GM12878 (cell line): ENCODE data around the gene RGS6. TPM values are rescaled to one million over a fixed set of nuclear protein-coding genes. Genes with fewer than 3 reads are reported as not detected.

ENCODE experiments used
- ATAC-seq: fragments of 200-7000 bp; cut with Tn5 transposase; 3 replicates; pipeline ENCODE4 v1.9.1; 2020; ENCODE audit warnings: mild to moderate bottlenecking, moderate library complexity
- BruUV-seq: library from RNA; stranded (reverse); fragments of 400-500 nt; replicated peaks from 2 replicates; lab custom pipeline; 2021; lab: Mats Ljungman, UMichigan
- CTCF ChIA-PET: fragments of 300-600 bp; sonication (Branson Sonifier 250); formaldehyde crosslinking; extraction: SDS; loops from one replicate; lab custom pipeline; 2021; ENCODE audit warnings: inconsistent platforms; lab: Yijun Ruan, JAX
- POLR2A ChIA-PET: fragments of 350-600 bp; formaldehyde crosslinking; extraction: SDS; loops from one replicate; lab custom pipeline; 2021; ENCODE audit warnings: inconsistent platforms; lab: Charles Lee
- RAD21 ChIA-PET: fragments of 300-600 bp; sonication (Branson Sonifier 250); formaldehyde crosslinking; loops from one replicate; lab custom pipeline; 2023; ENCODE audit warnings: antibody characterized with exemption; ENCODE audit not compliant: unreplicated experiment; lab: Charles Lee
- SMC1A ChIA-PET: fragments of 300-600 bp; sonication (Branson Sonifier 250); formaldehyde crosslinking; loops from one replicate; lab custom pipeline; 2023; ENCODE audit not compliant: unreplicated experiment, uncharacterized antibody; lab: Charles Lee
- DNase-seq: peaks from one replicate; pipeline ENCODE4 v3.0.0-alpha.2; 2011; ENCODE audit warnings: low read depth, low spot score
- FAIRE-seq: peaks from 3 replicates; lab custom pipeline; 2011; peaks lifted over from hg19 to GRCh38; lab: Jason Lieb, UNC
- H2AFZ ChIP-seq: 2 replicates; pipeline ENCODE4 v1.6.0; 2011; ENCODE audit warnings: low read depth, low read length, control low read depth; ENCODE audit not compliant: control insufficient read depth
- H3K27ac ChIP-seq: 2 replicates; pipeline ENCODE4 v1.5.1; 2011; ENCODE audit warnings: control low read depth; ENCODE audit not compliant: control insufficient read depth, insufficient read depth
- H3K27me3 ChIP-seq, 2 experiments: replicated peaks in 1 of 2; 2 replicates each; pipeline versions ENCODE4 v1.6.0 to v1.6.1; 2011; ENCODE audit warnings: low read length in 1 of 2; ENCODE audit not compliant: control insufficient read depth in 2 of 2, insufficient read depth in 2 of 2
- H3K36me3 ChIP-seq, 2 experiments: 2 replicates each; pipeline ENCODE4 v1.5.1; 2011; ENCODE audit warnings: low read length in 1 of 2; ENCODE audit not compliant: control insufficient read depth in 2 of 2, insufficient read depth in 2 of 2
- H3K4me1 ChIP-seq: 2 replicates; pipeline ENCODE4 v1.6.1; 2011; ENCODE audit warnings: mild to moderate bottlenecking, low read length, moderate library complexity, mixed read lengths; ENCODE audit not compliant: control insufficient read depth, insufficient read depth
- H3K4me2 ChIP-seq: 2 replicates; pipeline ENCODE4 v1.6.0; 2011; ENCODE audit warnings: control low read depth; ENCODE audit not compliant: control insufficient read depth, insufficient read depth
- H3K4me3 ChIP-seq: fragments of 200-600 bp; sonication (generic); 2 replicates; pipeline ENCODE4 v1.5.1; 2016
- H3K79me2 ChIP-seq: 2 replicates; pipeline ENCODE4 v1.6.0; 2011; ENCODE audit warnings: low read length; ENCODE audit not compliant: control insufficient read depth, insufficient read depth
- H3K9ac ChIP-seq: 2 replicates; pipeline ENCODE4 v1.8.0; 2011; ENCODE audit warnings: low read length, control low read depth, mixed read lengths; ENCODE audit not compliant: control insufficient read depth, insufficient read depth
- H3K9me3 ChIP-seq: replicated peaks from 3 replicates; pipeline ENCODE4 v1.5.1; 2011; ENCODE audit warnings: mild to moderate bottlenecking, low read length; ENCODE audit not compliant: control insufficient read depth, insufficient read depth
- H4K20me1 ChIP-seq: 2 replicates; pipeline ENCODE4 v1.6.0; 2011; ENCODE audit not compliant: control insufficient read depth, insufficient read depth
- E4F1 ChIP-seq: fragments of 450-650 bp; IDR thresholded peaks from 2 replicates; pipeline ENCODE4 v1.6.1; 2018; ENCODE audit warnings: borderline replicate concordance, mild to moderate bottlenecking; ENCODE audit not compliant: partially characterized antibody
- HCFC1 ChIP-seq: fragments of 150-350 bp; IDR thresholded peaks from 2 replicates; pipeline ENCODE4 v1.6.1; 2014; ENCODE audit warnings: low read length
- PAX5 ChIP-seq: IDR thresholded peaks from 2 replicates; pipeline ENCODE4 v1.6.1; 2011; ENCODE audit warnings: low read depth, low read length, borderline replicate concordance
- PKNOX1 ChIP-seq: fragments of 450-650 bp; IDR thresholded peaks from 2 replicates; pipeline ENCODE4 v1.6.1; 2016; ENCODE audit warnings: mild to moderate bottlenecking
- RAD21 ChIP-seq: IDR thresholded peaks from 2 replicates; pipeline ENCODE4 v1.6.1; 2011; ENCODE audit warnings: mild to moderate bottlenecking, low read depth, low read length, moderate library complexity; ENCODE audit not compliant: insufficient read depth
- RFX5 ChIP-seq: IDR thresholded peaks from 2 replicates; pipeline ENCODE4 v1.6.1; 2011; ENCODE audit warnings: low read depth, low read length, improper control_type of control experiment
- SMARCA5 ChIP-seq: fragments of 450-650 bp; IDR thresholded peaks from 2 replicates; pipeline ENCODE4 v1.6.1; 2017; ENCODE audit warnings: mild to moderate bottlenecking
- TAF1 ChIP-seq: IDR thresholded peaks from 2 replicates; pipeline ENCODE4 v1.6.1; 2011; ENCODE audit warnings: mild to moderate bottlenecking, low read depth, low read length, borderline replicate concordance
- WRNIP1 ChIP-seq: IDR thresholded peaks from 2 replicates; pipeline ENCODE4 v1.6.1; 2011; ENCODE audit warnings: low read depth, low read length, improper control_type of control experiment, borderline replicate concordance
- ZBTB40 ChIP-seq: fragments of 450-650 bp; IDR thresholded peaks from 2 replicates; pipeline ENCODE4 v1.6.1; 2016; ENCODE audit warnings: mild to moderate bottlenecking, moderate library complexity, borderline replicate concordance
- WGBS: methylation state at CpG from one replicate; pipeline ENCODE4 v1.1.6; 2016; ENCODE audit warnings: low lambda C conversion rate; ENCODE audit not compliant: insufficient replicate concordance, insufficient coverage; ENCODE audit errors: missing lambda C conversion rate; 5-methylcytosine and 5-hydroxymethylcytosine counted together
- in situ Hi-C: fragments of 300-500 bp; cut with MboI; formaldehyde crosslinking; loops from 9 replicates; pipeline ENCODE4 v1.14.3; 2018; ENCODE audit warnings: mixed read lengths
- intact Hi-C: fragments of 100-400 bp; cut with micrococcal nuclease; formaldehyde crosslinking; loops from one replicate; pipeline ENCODE4 v1.14.2; 2022; ENCODE audit not compliant: unreplicated experiment
- polyA plus RNA-seq, 11 experiments: library from polyadenylated mRNA; depleted of rRNA in 4 of 11; unstranded in 6 of 11; stranded (reverse) in 5 of 11; fragments of >200 nt; fragmentation: Nextera tagmentation in 4 of 11; fragmentation: Illumina TruSeq in 1 of 11; extraction: Ambion mirVana in 4 of 11; extraction: Trizol in 1 of 11; gene quantifications; 1 replicate in 1 of 11; 2 replicates in 10 of 11; pipeline versions ENCODE4 v1.2.1 to v1.2.3, GENCODE V29; 2011 to 2016; ENCODE audit warnings: inconsistent platforms in 2 of 11, missing spikeins in 2 of 11, low read depth in 1 of 11
- total RNA-seq, 4 experiments: library from RNA; depleted of rRNA in 3 of 4; stranded (reverse); fragments of >200 nt in 3 of 4; fragmentation: Illumina TruSeq in 1 of 4; extraction: Trizol in 1 of 4; gene quantifications; 2 replicates each; pipeline versions ENCODE4 v1.2.1 to v1.2.3, GENCODE V29; 2013 to 2021
- TF ChIP-seq, protein P1 (sequence below): IDR thresholded peaks from 2 replicates; pipeline ENCODE4 v1.6.1; 2012; ENCODE audit warnings: mild to moderate bottlenecking, low read depth, low read length

RGS6 gene
- total and polyA plus RNA-seq, 10 of the 15 experiments (the other 5 are each of a cell fraction or from before 2014, with no cell fraction given): 3.9 to 18.1 (median 12.4) TPM

DNA sequence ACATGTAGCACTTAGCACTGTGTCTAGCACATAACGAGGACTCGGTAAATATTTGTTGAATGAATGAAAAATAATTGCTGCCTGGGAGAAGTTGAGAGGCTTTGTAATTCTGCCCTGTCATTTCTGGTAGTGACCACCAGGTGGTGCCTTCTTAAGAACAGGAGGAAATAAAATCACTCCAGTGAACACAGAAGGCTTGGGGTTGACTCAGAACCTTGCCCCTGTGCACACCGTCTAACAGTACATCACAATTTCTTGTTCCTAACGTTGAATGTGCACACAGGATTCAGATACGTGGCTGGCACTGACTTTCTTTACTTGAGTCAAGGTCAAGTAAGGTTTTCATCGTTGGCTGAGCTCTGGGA lies 91.8 kb downstream of the RGS6 start:
- no peaks in the 10 kb centered on the region for H3K79me2 ChIP-seq
- H3K4me2 ChIP-seq: no peak overlapping the region
- ChIA-PET SMC1A (interaction anchor here (0.6 to 5.8 kb wide), 49 partner anchors 9 to 883 kb away, joined by 3 to 74 read pairs (median 5); partner anchors contain the start of gene RGS6), CTCF (interaction anchor here (0.7 to 5.9 kb wide), 42 partner anchors 11 to 733 kb away, joined by 3 to 56 read pairs (median 4); partner anchors contain the start of gene RGS6), RAD21 (interaction anchor here (0.6 to 4.4 kb wide), 36 partner anchors 11 to 453 kb away, joined by 3 to 38 read pairs (median 3); partner anchors contain the start of gene RGS6), POLR2A (interaction anchor here (0.6 to 1.6 kb wide), 10 partner anchors 10 to 411 kb away, joined by 3 to 7 read pairs (median 4); no protein-coding TSS in a partner anchor)
- no peaks in the 10 kb centered on the region for H3K9me3 ChIP-seq
- intact Hi-C loops: loop anchor here (1.0 to 10.0 kb wide), 4 partner anchors 25 to 268 kb away; partner anchors contain the start of gene RGS6
- BruUV-seq: no TSS peak
- no peak overlapping the region for H3K4me3 ChIP-seq
- H3K27me3 ChIP-seq: no peaks in the 10 kb centered on the region
- in situ Hi-C loops: no loop called here
- H3K27ac ChIP-seq: no peak overlapping the region
- H3K36me3 ChIP-seq: no peaks in the 10 kb centered on the region
- WGBS: 9% methylated on average over 6 of the region's 6 CpGs
- H4K20me1 ChIP-seq: no peaks in the 10 kb centered on the region
- peak overlapping the region; percentile 24; the same call in 1 of the 2 replicates for H2AFZ ChIP-seq
- no peak overlapping the region for H3K9ac ChIP-seq
- peaks cover 15% of the 10 kb centered on the region for H3K4me1 ChIP-seq
- ATAC-seq (peak; percentile 90), DNase-seq (peak; percentile 43), FAIRE-seq (peak; percentile 90)
- TF ChIP-seq, protein P1, sequence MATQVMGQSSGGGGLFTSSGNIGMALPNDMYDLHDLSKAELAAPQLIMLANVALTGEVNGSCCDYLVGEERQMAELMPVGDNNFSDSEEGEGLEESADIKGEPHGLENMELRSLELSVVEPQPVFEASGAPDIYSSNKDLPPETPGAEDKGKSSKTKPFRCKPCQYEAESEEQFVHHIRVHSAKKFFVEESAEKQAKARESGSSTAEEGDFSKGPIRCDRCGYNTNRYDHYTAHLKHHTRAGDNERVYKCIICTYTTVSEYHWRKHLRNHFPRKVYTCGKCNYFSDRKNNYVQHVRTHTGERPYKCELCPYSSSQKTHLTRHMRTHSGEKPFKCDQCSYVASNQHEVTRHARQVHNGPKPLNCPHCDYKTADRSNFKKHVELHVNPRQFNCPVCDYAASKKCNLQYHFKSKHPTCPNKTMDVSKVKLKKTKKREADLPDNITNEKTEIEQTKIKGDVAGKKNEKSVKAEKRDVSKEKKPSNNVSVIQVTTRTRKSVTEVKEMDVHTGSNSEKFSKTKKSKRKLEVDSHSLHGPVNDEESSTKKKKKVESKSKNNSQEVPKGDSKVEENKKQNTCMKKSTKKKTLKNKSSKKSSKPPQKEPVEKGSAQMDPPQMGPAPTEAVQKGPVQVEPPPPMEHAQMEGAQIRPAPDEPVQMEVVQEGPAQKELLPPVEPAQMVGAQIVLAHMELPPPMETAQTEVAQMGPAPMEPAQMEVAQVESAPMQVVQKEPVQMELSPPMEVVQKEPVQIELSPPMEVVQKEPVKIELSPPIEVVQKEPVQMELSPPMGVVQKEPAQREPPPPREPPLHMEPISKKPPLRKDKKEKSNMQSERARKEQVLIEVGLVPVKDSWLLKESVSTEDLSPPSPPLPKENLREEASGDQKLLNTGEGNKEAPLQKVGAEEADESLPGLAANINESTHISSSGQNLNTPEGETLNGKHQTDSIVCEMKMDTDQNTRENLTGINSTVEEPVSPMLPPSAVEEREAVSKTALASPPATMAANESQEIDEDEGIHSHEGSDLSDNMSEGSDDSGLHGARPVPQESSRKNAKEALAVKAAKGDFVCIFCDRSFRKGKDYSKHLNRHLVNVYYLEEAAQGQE: no peak
- TF ChIP-seq PKNOX1 (no peak), RAD21 (peak; percentile 80), E4F1 (no peak), ZBTB40 (no peak), WRNIP1 (0 out of 2 replicates have a peak, but pooled peaks have one; percentile 33), PAX5 (0 out of 2 replicates have a peak, but pooled peaks have one; percentile 6), RFX5 (0 out of 2 replicates have a peak, but pooled peaks have one; percentile 23), SMARCA5 (0 out of 2 replicates have a peak, but pooled peaks have one; percentile 43), TAF1 (no peak), HCFC1 (no peak)
